Nephron (organoid): ENCODE results near the gene ANGPT4.

Experiments
- H3K27ac Mint-ChIP-seq, 3 experiments: 2 replicates each; pipeline ENCODE4 v1.8.0; 2020; ENCODE audit warnings: mixed read lengths in 3 of 3, mild to moderate bottlenecking in 2 of 3, moderate library complexity in 1 of 3
- H3K27me3 Mint-ChIP-seq: 2 replicates; pipeline ENCODE4 v1.8.0; 2021; ENCODE audit warnings: low read depth, mild to moderate bottlenecking, moderate library complexity, mixed read lengths
- H3K36me3 Mint-ChIP-seq: 2 replicates; pipeline ENCODE4 v1.8.0; 2020; ENCODE audit warnings: low read depth, mixed read lengths
- H3K4me1 Mint-ChIP-seq: 2 replicates; pipeline ENCODE4 v1.8.0; 2020; ENCODE audit warnings: mixed read lengths
- H3K4me3 Mint-ChIP-seq, 3 experiments: 2 replicates each; pipeline ENCODE4 v1.8.0; 2020; ENCODE audit warnings: mild to moderate bottlenecking in 3 of 3, mixed read lengths in 3 of 3, moderate library complexity in 2 of 3
- H3K9me3 Mint-ChIP-seq: 2 replicates; pipeline ENCODE4 v1.8.0; 2020; ENCODE audit warnings: mixed read lengths
- CTCF ChIP-seq, 3 experiments: fragments of 200-600 bp; sonication (generic); IDR thresholded peaks; one replicate each; pipeline ENCODE4 v1.5.0; 2021; ENCODE audit warnings: antibody characterized with exemption in 3 of 3; ENCODE audit not compliant: unreplicated experiment in 3 of 3

ANGPT4 gene

GRCh38 chr20:934186-934840 lies 18.2 kb upstream of the ANGPT4 start:
- no peaks in the 10 kb centered on the region for H3K4me1 Mint-ChIP-seq
- no peak overlapping the region for H3K27ac Mint-ChIP-seq
- no peak overlapping the region for H3K4me3 Mint-ChIP-seq
- H3K9me3 Mint-ChIP-seq = peaks cover 22% of the 10 kb centered on the region
- peaks cover 5% of the 10 kb centered on the region for H3K36me3 Mint-ChIP-seq
- H3K27me3 Mint-ChIP-seq = peaks cover 5% of the 10 kb centered on the region
- no peak for TF ChIP-seq CTCF (IDR thresholded peaks at IDR 0.05; ENCODE audit: unreplicated experiment in 3 of 3)

- Mint-ChIP-seq H3K4me3 (no peak overlapping the region), H3K27me3 (peaks cover 5% of the 10 kb centered on the region), H3K36me3 (peaks cover 5% of the 10 kb centered on the region), H3K27ac (no peak overlapping the region), H3K9me3 (peaks cover 24% of the 10 kb centered on the region), H3K4me1 (no peaks in the 10 kb centered on the region)
- no peak for TF ChIP-seq CTCF (IDR thresholded peaks at IDR 0.05; ENCODE audit: unreplicated experiment in 3 of 3)
Measured at GRCh38 chr20:933029-933428, 16.9 kb upstream of the ANGPT4 start.

- Mint-ChIP-seq H3K4me3 (no peak overlapping the region), H3K36me3 (peaks cover 5% of the 10 kb centered on the region), H3K27me3 (peaks cover 9% of the 10 kb centered on the region), H3K27ac (no peak overlapping the region), H3K9me3 (peaks cover 29% of the 10 kb centered on the region), H3K4me1 (no peaks in the 10 kb centered on the region)
- TF ChIP-seq CTCF (IDR thresholded peaks at IDR 0.05; ENCODE audit: unreplicated experiment in 3 of 3) = no peak
Measured at GRCh38 chr20:931401-931800, 15.3 kb upstream of the ANGPT4 start.

- H3K27ac Mint-ChIP-seq = no peak overlapping the region
- H3K4me3 Mint-ChIP-seq = no peak overlapping the region
- H3K4me1 Mint-ChIP-seq = no peaks in the 10 kb centered on the region
- H3K9me3 Mint-ChIP-seq = peaks cover 19% of the 10 kb centered on the region
- H3K27me3 Mint-ChIP-seq = peaks cover 7% of the 10 kb centered on the region
- H3K36me3 Mint-ChIP-seq = peaks cover 2% of the 10 kb centered on the region
- TF ChIP-seq CTCF (IDR thresholded peaks at IDR 0.05; ENCODE audit: unreplicated experiment in 3 of 3) = no peak
Measured at GRCh38 chr20:926670-927069, 10.5 kb upstream of the ANGPT4 start.

GRCh38 chr20:925516-925915 lies 9.4 kb upstream of the ANGPT4 start:
- H3K27me3 Mint-ChIP-seq = peaks cover 7% of the 10 kb centered on the region
- H3K4me3 Mint-ChIP-seq = no peak overlapping the region
- H3K27ac Mint-ChIP-seq = no peak overlapping the region
- TF ChIP-seq CTCF (IDR thresholded peaks at IDR 0.05; ENCODE audit: unreplicated experiment in 3 of 3) = no peak
- H3K9me3 Mint-ChIP-seq = peaks cover 12% of the 10 kb centered on the region
- H3K4me1 Mint-ChIP-seq = no peaks in the 10 kb centered on the region
- no peaks in the 10 kb centered on the region for H3K36me3 Mint-ChIP-seq

- Mint-ChIP-seq H3K4me3 (no peak overlapping the region), H3K36me3 (no peaks in the 10 kb centered on the region), H3K9me3 (peaks cover 7% of the 10 kb centered on the region), H3K27me3 (peaks cover 7% of the 10 kb centered on the region), H3K4me1 (no peaks in the 10 kb centered on the region), H3K27ac (no peak overlapping the region)
- TF ChIP-seq CTCF (IDR thresholded peaks at IDR 0.05; ENCODE audit: unreplicated experiment in 3 of 3) = no peak
Measured at GRCh38 chr20:924639-925038, 8.5 kb upstream of the ANGPT4 start.
